HuH-7.5 (cell line): ENCODE results near the gene LIMK1.
"Not testable (repeated sequence)": the region's sequence is repeated elsewhere in the genome, so short reads cannot be mapped to it uniquely, and the experiment has no call there.

Experiments used
- DNase-seq: peaks from one replicate; pipeline ENCODE4 v3.0.0; 2011; ENCODE audit warnings: low spot score

LIMK1 gene

DNA sequence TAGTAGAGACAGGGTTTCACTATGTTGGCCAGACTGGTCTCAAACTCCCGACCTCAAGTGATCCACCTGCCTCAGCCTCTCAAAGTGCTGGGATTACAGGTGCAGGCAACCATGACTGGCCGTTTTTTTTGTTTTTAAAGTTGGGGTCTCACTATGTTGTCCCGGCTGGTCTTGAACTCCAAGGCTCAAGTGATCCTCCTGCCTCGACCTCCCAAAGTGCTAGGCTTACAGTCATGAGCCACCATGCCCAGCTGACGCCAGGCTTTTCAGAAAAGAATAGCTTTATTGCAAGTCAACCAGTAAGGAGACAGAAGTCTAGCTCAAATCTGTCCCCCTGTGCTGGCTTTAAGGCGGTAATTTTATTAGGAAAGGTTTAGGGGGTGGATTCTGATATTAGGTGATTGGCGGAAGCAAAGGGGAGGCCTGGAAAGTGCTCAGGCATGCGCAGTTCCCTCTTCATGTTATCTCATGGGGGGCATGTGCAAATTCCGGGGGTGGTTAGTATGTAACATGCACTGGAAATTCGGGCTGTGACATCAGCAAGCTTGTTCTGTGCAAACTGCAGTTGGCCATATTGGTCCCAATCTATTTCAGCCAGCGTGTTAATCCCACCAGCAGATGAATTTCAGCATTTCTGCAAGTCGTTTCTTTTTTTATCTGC, 42.7 kb downstream of the LIMK1 start:
- no peak for DNase-seq

DNA sequence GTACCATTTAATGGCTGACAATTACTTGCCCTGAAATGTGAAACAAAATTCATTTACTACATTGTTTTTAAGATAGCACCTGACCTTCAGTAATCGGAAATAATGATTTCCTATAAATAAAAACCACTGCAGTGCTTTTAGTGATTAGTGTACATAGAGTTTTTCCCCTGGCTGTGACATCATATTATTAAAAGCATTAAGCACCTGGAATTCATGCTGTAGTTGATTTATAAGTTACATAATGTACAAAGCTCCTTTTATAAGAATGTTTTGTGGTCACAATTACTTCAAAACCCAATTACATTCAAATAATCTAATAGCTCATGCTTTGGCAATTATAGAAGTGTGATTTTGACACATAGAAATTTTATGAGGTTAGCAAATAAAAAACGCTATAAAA, 46.3 kb downstream of the LIMK1 start:
- no peak for DNase-seq

GRCh38 chr7:74130518-74130917, 46.9 kb downstream of the LIMK1 start:
- DNase-seq: no peak

DNA sequence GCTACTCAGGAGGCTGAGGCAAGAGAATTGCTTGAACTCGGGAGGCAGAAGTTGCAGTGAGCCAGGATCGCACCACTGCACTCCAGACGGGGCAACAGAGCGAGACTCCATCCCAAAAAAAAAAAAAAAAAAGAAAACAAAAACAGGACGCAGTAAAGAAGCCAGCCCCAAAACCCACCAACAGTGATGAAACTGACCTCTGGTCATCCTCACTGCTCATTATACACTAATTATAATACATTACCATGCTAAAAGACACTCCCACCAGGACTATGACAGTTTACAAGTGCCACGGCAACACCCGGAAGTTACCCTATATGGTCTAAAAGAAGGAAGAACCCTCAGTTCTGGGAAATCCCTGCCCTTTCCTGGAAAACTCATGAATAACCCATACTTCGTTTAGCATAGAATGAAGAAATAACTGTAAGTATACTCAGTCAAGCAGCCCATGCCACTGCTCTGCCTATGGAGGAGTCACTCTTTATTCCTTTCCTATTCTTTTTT, 50.6 kb downstream of the LIMK1 start:
- no peak for DNase-seq

- no peak for DNase-seq
These were observed 54.8 kb downstream of the LIMK1 start for GRCh38 chr7:74138334-74138867.

DNA sequence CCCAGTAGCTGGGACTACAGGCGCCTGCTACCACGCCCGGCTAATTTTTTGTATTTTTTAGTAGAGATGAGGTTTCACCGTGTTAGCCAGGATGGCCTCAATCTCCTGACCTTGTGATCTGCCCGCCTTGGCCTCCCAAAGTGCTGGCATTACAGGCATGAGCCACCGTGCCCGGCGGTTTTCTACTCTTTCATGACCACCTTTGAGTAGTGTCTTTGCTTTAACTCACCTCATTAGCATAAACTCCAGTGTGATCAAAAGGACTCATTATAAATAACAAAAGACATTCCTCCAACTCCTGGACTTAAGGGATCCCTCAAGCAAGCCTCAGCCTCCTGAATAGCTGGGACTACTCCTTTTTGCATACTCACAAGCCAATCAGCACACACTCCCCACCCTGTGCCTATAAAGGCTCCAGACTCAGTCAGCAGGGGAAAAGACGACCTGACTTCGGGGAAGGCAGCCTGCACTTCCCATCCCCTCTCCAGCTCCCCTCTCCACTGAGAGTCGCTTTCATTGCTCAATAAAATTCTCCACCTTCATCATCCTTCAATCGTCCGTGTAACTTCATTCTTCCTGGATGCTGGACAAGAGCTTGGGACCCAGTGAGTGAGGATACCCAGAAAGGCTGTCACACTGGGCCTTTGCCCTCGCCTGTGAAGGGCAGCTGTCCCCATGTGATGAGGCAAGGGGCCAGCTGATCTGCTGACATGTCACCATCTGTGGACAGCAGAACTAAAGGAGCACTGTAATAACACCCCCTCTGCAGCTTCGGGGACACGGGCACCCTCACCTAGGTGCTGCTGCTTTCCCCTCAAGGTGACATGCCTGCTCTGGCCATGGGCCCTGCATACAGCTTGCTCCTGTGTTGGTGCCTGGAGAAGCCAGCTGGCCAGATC, 55.6 kb downstream of the LIMK1 start:
- DNase-seq: no peak

DNA sequence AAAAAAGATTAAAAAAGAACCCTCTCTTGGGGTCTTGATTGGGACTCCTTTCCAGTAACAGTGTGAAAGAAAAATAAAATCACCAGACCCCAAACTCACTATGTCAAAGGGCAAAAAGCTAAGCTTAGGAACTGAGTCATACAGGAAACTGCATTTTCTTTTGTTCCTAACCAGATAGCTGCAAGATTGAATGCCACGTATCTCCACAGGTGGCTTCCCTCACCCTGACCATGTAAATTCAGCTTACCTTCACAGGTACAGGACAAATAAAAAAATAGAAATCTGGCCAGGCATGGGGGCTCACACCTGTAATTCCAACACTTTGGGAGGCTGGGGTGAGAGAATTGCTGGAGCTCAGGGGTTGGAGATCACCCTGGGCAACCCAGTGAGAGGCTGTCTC, 58.1 kb downstream of the LIMK1 start:
- no peak for DNase-seq

- no peak for DNase-seq
These were observed 59.8 kb downstream of the LIMK1 start for GRCh38 chr7:74143383-74143782.

DNA sequence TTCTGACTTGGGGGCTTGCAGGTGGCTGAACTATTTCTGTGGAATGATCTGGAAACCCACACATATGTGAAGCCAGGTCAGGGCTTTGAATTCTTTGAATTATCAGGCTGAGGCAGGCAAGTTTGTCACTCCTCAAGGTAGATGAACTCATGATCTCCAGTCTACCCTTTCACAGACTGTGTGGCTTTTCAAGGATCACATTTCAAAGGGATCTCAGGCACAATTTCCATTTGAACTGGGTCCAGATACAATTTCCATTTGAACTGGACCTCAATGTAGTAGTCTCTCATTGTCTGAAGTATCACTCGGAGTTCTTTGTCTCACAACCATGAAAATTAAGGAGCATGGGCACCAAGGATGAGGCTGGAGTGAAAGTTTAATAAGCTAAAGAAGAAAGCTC, 64.9 kb downstream of the LIMK1 start:
- no peak for DNase-seq

DNA sequence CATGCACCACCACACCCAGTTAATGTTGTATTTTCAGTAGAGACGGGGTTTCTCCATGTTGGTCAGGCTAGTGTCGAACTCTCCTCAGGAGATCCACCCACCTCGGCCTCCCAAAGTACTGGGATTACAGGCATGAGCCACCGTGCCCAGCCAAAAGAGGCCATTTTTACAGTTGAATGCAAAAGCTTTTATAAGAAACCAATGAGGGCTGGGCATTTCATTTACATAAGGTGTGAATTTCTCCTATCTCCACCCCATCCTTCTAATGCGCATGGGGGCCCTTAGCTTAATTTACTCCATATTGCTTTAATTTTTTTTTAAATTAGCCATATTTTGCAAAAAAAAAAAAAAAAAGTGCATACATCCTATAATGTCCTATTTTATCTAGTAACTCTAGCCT, 65.5 kb downstream of the LIMK1 start:
- DNase-seq: no peak

DNA sequence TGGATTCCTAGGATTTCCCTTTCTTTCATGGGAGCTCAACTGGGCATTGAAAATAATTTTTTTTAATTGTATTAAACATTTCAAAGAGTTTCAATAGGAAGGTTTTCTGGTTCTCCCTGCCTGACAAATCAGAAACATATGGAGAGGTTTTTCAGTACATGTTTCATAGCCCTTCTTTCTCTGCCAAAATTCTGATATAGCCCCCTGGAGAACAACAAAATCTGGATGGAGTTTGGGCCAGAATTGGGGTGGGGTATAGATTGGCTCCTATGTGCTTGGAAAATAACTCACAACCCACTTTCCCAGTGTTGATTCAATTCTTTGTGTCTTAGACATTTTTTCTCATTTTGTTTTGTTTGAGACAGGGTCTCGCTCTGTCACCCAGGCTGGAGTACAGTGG, 66.0 kb downstream of the LIMK1 start:
- DNase-seq: no peak

DNA sequence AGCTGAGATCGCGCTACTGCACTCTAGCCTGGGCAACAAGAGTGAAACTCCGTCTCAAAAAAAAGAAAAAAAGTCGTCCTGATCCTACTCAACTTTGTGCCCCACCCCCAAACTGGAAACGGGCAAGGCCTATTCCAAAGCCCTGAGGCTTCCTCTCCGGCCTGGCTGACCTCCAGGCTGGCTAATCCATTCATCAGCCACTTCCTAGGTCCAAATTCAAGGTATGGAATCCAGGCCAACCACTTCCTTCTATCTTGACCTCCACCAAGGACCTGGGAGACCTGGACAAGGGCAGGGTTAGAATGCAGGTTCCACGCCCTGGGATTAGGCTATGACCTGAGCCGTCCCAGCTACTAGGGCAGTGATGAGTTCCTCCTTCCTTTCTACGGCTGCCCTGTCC, 70.1 kb downstream of the LIMK1 start:
- no peak for DNase-seq

GRCh38 chr7:74155810-74156395, 72.3 kb downstream of the LIMK1 start:
- no peak for DNase-seq

DNA sequence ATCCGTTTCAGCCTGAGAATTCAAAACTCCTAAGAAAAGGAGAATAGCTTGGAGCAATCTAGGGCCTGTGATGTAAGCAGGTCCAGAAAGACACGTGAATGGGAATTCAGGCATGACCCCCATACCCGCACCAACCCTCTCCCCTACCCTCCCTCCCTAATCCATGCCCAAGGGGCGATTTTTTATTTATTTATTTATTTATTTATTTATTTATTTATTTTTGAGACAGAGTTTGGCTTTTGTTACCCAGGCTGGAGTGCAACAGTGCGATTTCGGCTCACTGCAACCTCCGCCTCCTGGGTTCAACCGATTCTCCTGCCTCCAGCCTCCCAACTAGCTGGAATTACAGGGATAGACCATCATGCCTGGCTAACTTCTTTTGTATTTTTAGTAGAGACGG, 74.0 kb downstream of the LIMK1 start:
- no peak for DNase-seq

DNA sequence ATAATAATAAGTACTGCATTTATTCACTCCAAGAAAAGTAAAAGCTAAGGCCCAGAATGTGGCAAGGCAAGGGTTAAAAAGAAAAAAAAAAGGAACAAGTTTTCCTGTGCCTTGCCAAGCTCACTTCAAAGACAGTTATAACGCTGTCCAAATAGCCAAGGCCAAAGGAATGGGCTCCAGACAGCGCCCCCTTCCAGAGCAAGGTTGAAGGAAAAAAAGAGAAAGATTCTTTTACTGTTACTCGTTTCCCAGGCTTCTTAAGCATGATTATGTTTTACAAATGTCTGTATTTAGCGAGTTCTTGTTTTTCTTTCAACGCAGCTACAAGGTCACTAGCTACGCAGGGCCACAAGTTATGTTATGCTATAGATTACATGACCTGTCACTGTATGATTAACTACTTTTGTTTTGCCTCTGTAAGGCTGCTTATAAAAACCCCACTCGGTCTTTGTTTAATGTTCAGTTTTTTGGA, 81.4 kb downstream of the LIMK1 start:
- DNase-seq: no peak

- DNase-seq: no peak
These were observed 82.4 kb downstream of the LIMK1 start for GRCh38 chr7:74165867-74166593.

DNA sequence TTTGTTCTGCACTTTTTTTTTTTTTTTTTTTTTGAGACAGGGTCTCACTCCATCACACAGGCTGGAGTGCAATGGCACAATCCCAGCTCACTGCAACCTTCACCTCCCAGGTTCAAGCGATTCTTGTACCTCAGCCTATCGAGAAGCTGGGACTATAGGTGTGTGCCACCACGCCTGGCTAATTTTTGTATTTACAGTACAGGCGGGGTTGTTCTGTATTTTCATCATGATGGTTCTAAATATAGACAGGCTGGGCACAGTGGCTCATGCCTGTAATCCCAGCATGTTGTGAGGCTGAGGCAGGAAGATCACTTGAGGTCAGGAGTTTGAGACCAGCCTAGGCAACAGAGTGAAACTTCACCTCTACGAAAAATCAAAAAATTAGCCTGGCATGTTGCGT, 83.7 kb downstream of the LIMK1 start:
- DNase-seq: not testable (repeated sequence)
